SK-N-SH (cell line): ENCODE results near the gene COLEC12. TPM values are rescaled to one million over a fixed set of nuclear protein-coding genes. Genes with fewer than 3 reads are reported as not detected.

Experiments
- CTCF ChIA-PET: fragments of 300-600, 350-600 bp; formaldehyde crosslinking; extraction: SDS; loops from one replicate; lab custom pipeline; 2021; lab: Yijun Ruan, JAX
- POLR2A ChIA-PET: fragments of 350-600 bp; sonication (Branson Sonifier 250); formaldehyde crosslinking; extraction: SDS; loops from one replicate; lab custom pipeline; 2020; ENCODE audit warnings: antibody characterized with exemption, inconsistent platforms; lab: Yijun Ruan, JAX
- DNase-seq: peaks from one replicate; pipeline ENCODE4 v3.0.0; 2012
- H2AFZ ChIP-seq: fragments of 200-600 bp; sonication (generic); 2 replicates; pipeline ENCODE4 v1.8.1; 2016; ENCODE audit warnings: antibody characterized with exemption, mild to moderate bottlenecking, low read depth
- H3F3A ChIP-seq: fragments of 200-600 bp; sonication (generic); replicated peaks from 2 replicates; pipeline ENCODE3; 2016; ENCODE audit warnings: antibody characterized with exemption, mild to moderate bottlenecking; ENCODE audit not compliant: insufficient read depth
- H3K27ac ChIP-seq, 2 experiments: fragments of 200-500 bp in 1 of 2; fragments of 200-600 bp in 1 of 2; sonication (Bioruptor generic) in 1 of 2; sonication (generic), shearing (Covaris generic) in 1 of 2; 2 replicates each; pipeline versions ENCODE4 v1.5.1 to v1.6.1; 2014 to 2016; ENCODE audit warnings: low read depth in 2 of 2, inconsistent platforms in 1 of 2, low read length in 1 of 2, mild to moderate bottlenecking in 1 of 2, mixed read lengths in 1 of 2
- H3K27me3 ChIP-seq: fragments of 200-600 bp; sonication (generic), shearing (Covaris generic); 2 replicates; pipeline ENCODE4 v1.6.1; 2016; ENCODE audit warnings: mixed run types; ENCODE audit not compliant: insufficient read depth
- H3K36me3 ChIP-seq, 2 experiments: fragments of 200-500 bp in 1 of 2; fragments of 200-600 bp in 1 of 2; sonication (Bioruptor generic) in 1 of 2; sonication (generic) in 1 of 2; replicated peaks in 1 of 2; 2 replicates each; pipeline versions ENCODE3 to v1.5.1; 2014 to 2016; ENCODE audit warnings: low read length in 1 of 2, mild to moderate bottlenecking in 1 of 2; ENCODE audit not compliant: insufficient read depth in 2 of 2, control insufficient read depth in 1 of 2
- H3K4me1 ChIP-seq, 2 experiments: fragments of 200-500 bp in 1 of 2; fragments of 200-600 bp in 1 of 2; sonication (Bioruptor generic) in 1 of 2; sonication (generic), shearing (Covaris generic) in 1 of 2; 2 replicates each; pipeline versions ENCODE4 v1.5.1 to v1.6.1; 2014 to 2016; ENCODE audit warnings: low read depth in 1 of 2, low read length in 1 of 2, mixed run types in 1 of 2; ENCODE audit not compliant: insufficient read depth in 2 of 2, control insufficient read depth in 1 of 2
- H3K4me2 ChIP-seq: fragments of 200-600 bp; sonication (generic), shearing (Covaris generic); 2 replicates; pipeline ENCODE4 v1.6.1; 2017; ENCODE audit warnings: mixed run types
- H3K4me3 ChIP-seq, 2 experiments: fragments of 200-500 bp in 1 of 2; fragments of 200-600 bp in 1 of 2; sonication (Bioruptor generic) in 1 of 2; sonication (generic), shearing (Covaris generic) in 1 of 2; 2 replicates each; pipeline versions ENCODE4 v1.5.1 to v1.8.1; 2014 to 2016; ENCODE audit warnings: low read depth in 2 of 2, inconsistent platforms in 1 of 2, low read length in 1 of 2, mild to moderate bottlenecking in 1 of 2, mixed read lengths in 1 of 2, moderate library complexity in 1 of 2
- H3K79me2 ChIP-seq: fragments of 200-600 bp; sonication (generic); 2 replicates; pipeline ENCODE4 v1.8.1; 2017; ENCODE audit warnings: mild to moderate bottlenecking; ENCODE audit not compliant: insufficient read depth
- H3K9ac ChIP-seq: fragments of 200-600 bp; sonication (generic); 2 replicates; pipeline ENCODE4 v1.6.1; 2017; ENCODE audit warnings: mixed run types
- H3K9me2 ChIP-seq: fragments of 200-600 bp; sonication (generic); 2 replicates; pipeline ENCODE4 v1.6.1; 2017; ENCODE audit warnings: mixed run types
- H3K9me3 ChIP-seq: fragments of 200-600 bp; sonication (generic); 2 replicates; pipeline ENCODE4 v1.6.1; 2017; ENCODE audit warnings: mixed run types, mild to moderate bottlenecking, moderate library complexity
- H4K20me1 ChIP-seq: fragments of 200-600 bp; sonication (generic); 2 replicates; pipeline ENCODE4 v1.6.1; 2017; ENCODE audit warnings: mild to moderate bottlenecking, mixed run types; ENCODE audit not compliant: insufficient read depth
- CTCF ChIP-seq: fragments of 200-600 bp; sonication (generic); IDR thresholded peaks from 2 replicates; pipeline ENCODE4 v1.6.1; 2017; ENCODE audit warnings: antibody characterized with exemption, mild to moderate bottlenecking, moderate library complexity
- ELF1 ChIP-seq: IDR thresholded peaks from 2 replicates; pipeline ENCODE4 v1.4.0; 2012
- EZH2phosphoT487 ChIP-seq: fragments of 200-600 bp; sonication (generic); IDR thresholded peaks from 2 replicates; pipeline ENCODE4 v1.6.1; 2017; ENCODE audit warnings: low read depth, mixed run types, mild to moderate bottlenecking, antibody characterized with exemption, moderate library complexity, borderline replicate concordance
- FOSL2 ChIP-seq: IDR thresholded peaks from 2 replicates; pipeline ENCODE4 v1.4.0; 2012; ENCODE audit warnings: low read depth, mild to moderate bottlenecking, moderate library complexity, borderline replicate concordance
- FOXJ3 ChIP-seq: sonication (generic); formaldehyde crosslinking; IDR thresholded peaks from 2 replicates; pipeline ENCODE4 v1.5.1; 2020; ENCODE audit warnings: mild to moderate bottlenecking, missing genetic modification reagents
- GABPA ChIP-seq: IDR thresholded peaks from 2 replicates; pipeline ENCODE4 v1.4.0; 2012; ENCODE audit warnings: low read depth, mild to moderate bottlenecking
- IRF3 ChIP-seq: fragments of 150-350 bp; IDR thresholded peaks from 2 replicates; pipeline ENCODE4 v1.6.1; 2016; ENCODE audit warnings: mild to moderate bottlenecking, low read depth, low read length
- MAX ChIP-seq: IDR thresholded peaks from 2 replicates; pipeline ENCODE4 v1.4.0; 2012; ENCODE audit warnings: low read depth
- MXI1 ChIP-seq: IDR thresholded peaks from 2 replicates; pipeline ENCODE4 v1.6.1; 2012; ENCODE audit warnings: mild to moderate bottlenecking, low read depth, low read length, improper control_type of control experiment
- NFIC ChIP-seq: IDR thresholded peaks from 2 replicates; pipeline ENCODE4 v1.4.0; 2012; ENCODE audit warnings: borderline replicate concordance
- PBX3 ChIP-seq: IDR thresholded peaks from 2 replicates; pipeline ENCODE4; 2012
- RAD21 ChIP-seq: IDR thresholded peaks from 2 replicates; pipeline ENCODE4 v1.6.1; 2012; ENCODE audit warnings: mild to moderate bottlenecking, low read length
- RCOR1 ChIP-seq: fragments of 150-350 bp; IDR thresholded peaks from 2 replicates; pipeline ENCODE4 v1.6.1; 2017; ENCODE audit warnings: antibody characterized with exemption, low read length
- REST ChIP-seq: IDR thresholded peaks from 2 replicates; pipeline ENCODE4 v1.6.1; 2012; ENCODE audit warnings: mild to moderate bottlenecking, low read depth, low read length, moderate library complexity
- RFX5 ChIP-seq: IDR thresholded peaks from 2 replicates; pipeline ENCODE4 v1.6.1; 2012; ENCODE audit warnings: mild to moderate bottlenecking, improper control_type of control experiment, low read length
- TEAD4 ChIP-seq: IDR thresholded peaks from 2 replicates; pipeline ENCODE4 v1.4.0; 2012; ENCODE audit warnings: mild to moderate bottlenecking, borderline replicate concordance; ENCODE audit not compliant: insufficient read depth
- WGBS: methylation state at CpG from one replicate; pipeline ENCODE4 v1.1.6; 2017; ENCODE audit warnings: low lambda C conversion rate; 5-methylcytosine and 5-hydroxymethylcytosine counted together
- polyA plus RNA-seq, 3 experiments: library from polyadenylated mRNA; depleted of rRNA; stranded (reverse); fragments of >200 nt; gene quantifications; 2 replicates each; pipeline ENCODE4 v1.2.3, GENCODE V29; 2012

COLEC12 gene
- polyA plus RNA-seq, 1 of the 3 experiments (the other 2 are of a cell fraction): 41.2 TPM

GRCh38 chr18:297936-298335 lies 202.6 kb downstream of the COLEC12 start (continued):
- TF ChIP-seq ELF1: no peak
- no peak for TF ChIP-seq MAX
- TF ChIP-seq IRF3: no peak
- no peak for TF ChIP-seq RAD21
- no peak for TF ChIP-seq NFIC
- no peak for TF ChIP-seq PBX3

GRCh38 chr18:295756-296490 lies 204.6 kb downstream of the COLEC12 start:
- no peak overlapping the region for H3K4me2 ChIP-seq
- no peak overlapping the region for H3K27ac ChIP-seq
- H3F3A ChIP-seq: no peaks in the 10 kb centered on the region
- H3K79me2 ChIP-seq: no peaks in the 10 kb centered on the region
- CTCF ChIA-PET: interaction anchor here (1.1 to 1.3 kb wide), 2 partner anchors 9 to 328 kb away, joined by 4 read pairs; no protein-coding TSS in a partner anchor
- H3K27me3 ChIP-seq: no peaks in the 10 kb centered on the region
- DNase-seq: no peak
- no peaks in the 10 kb centered on the region for H3K36me3 ChIP-seq
- no peaks in the 10 kb centered on the region for H3K9me3 ChIP-seq
- TF ChIP-seq FOXJ3 (CRISPR knock-in tag) (no peak), TEAD4 (no peak), REST (no peak), MXI1 (no peak), RFX5 (no peak), GABPA (no peak), EZH2phosphoT487 (no peak), NFIC (no peak), RCOR1 (no peak), PBX3 (no peak), CTCF (no peak), FOSL2 (no peak)
- TF ChIP-seq, all 33 proteins: peak for 0
- no peaks in the 10 kb centered on the region for H3K4me1 ChIP-seq
- H3K9ac ChIP-seq: no peak overlapping the region
- POLR2A ChIA-PET: no interaction called here
- no peak overlapping the region for H3K4me3 ChIP-seq
- no peaks in the 10 kb centered on the region for H3K9me2 ChIP-seq
- H2AFZ ChIP-seq: no peak overlapping the region
- 70% methylated on average over 3 of the region's 3 CpGs for WGBS
- H4K20me1 ChIP-seq: no peaks in the 10 kb centered on the region
